Lower lobe of right lung (tissue), 2 donors: Measurements from ENCODE around the gene SLC35F5. TPM values are rescaled to one million over a fixed set of nuclear protein-coding genes. Genes with fewer than 3 reads are reported as not detected.

Experiments used
- ATAC-seq, 2 donors: fragments of 200-7000 bp; cut with Tn5 transposase; one replicate each; pipeline ENCODE4 v1.9.1; 2020 to 2022; ENCODE audit warnings: mild to moderate bottlenecking in 2 of 2, moderate library complexity in 2 of 2
- DNase-seq: peaks from one replicate; pipeline ENCODE4 v3.0.0-alpha.2; 2020
- H3K27ac ChIP-seq: fragments of 200-600 bp; one replicate; pipeline ENCODE4 v1.8.0; 2022
- H3K27me3 ChIP-seq: fragments of 200-600 bp; one replicate; pipeline ENCODE4 v1.8.0; 2022; ENCODE audit warnings: low read depth
- H3K36me3 ChIP-seq: fragments of 200-600 bp; one replicate; pipeline ENCODE4 v1.8.0; 2022; ENCODE audit warnings: mild to moderate bottlenecking
- H3K4me1 ChIP-seq: fragments of 200-600 bp; one replicate; pipeline ENCODE4 v1.8.0; 2022
- H3K4me3 ChIP-seq: fragments of 200-600 bp; one replicate; pipeline ENCODE4 v1.8.0; 2022; ENCODE audit warnings: mild to moderate bottlenecking
- H3K9me3 ChIP-seq: fragments of 200-600 bp; one replicate; pipeline ENCODE4 v1.8.0; 2022
- intact Hi-C: fragments of 100-400 bp; cut with DNase I; formaldehyde crosslinking; loops from one replicate; pipeline ENCODE4 v1.11.0; 2022
- long read RNA-seq: library from polyadenylated mRNA; unstranded; transcript quantifications from one replicate; pipeline ENCODE4 v2.0.0, GENCODE V29; 2021
- total RNA-seq: library from RNA; stranded (reverse); fragmentation: NEBNext Ultra II Directional; extraction: Animal tissue kit (Norgen Biotek cat#: 25700); gene quantifications from one replicate; pipeline ENCODE4 v1.2.1, GENCODE V29; 2021
- TF ChIP-seq, protein P1 (sequence below): fragments of 200-600 bp; IDR thresholded peaks from one replicate; pipeline ENCODE4 v1.8.0; 2022; ENCODE audit warnings: antibody characterized with exemption, mild to moderate bottlenecking
- donor health status: DM: no; HTN: yes; CAD: no; lungs with severe emphysema.

SLC35F5 gene, protein sequence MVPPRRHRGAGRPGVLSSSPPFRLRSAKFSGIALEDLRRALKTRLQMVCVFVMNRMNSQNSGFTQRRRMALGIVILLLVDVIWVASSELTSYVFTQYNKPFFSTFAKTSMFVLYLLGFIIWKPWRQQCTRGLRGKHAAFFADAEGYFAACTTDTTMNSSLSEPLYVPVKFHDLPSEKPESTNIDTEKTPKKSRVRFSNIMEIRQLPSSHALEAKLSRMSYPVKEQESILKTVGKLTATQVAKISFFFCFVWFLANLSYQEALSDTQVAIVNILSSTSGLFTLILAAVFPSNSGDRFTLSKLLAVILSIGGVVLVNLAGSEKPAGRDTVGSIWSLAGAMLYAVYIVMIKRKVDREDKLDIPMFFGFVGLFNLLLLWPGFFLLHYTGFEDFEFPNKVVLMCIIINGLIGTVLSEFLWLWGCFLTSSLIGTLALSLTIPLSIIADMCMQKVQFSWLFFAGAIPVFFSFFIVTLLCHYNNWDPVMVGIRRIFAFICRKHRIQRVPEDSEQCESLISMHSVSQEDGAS
- 70.4 TPM for total RNA-seq
- long read RNA-seq, full-length matches to known transcripts, result 46 of 69 reads
- long read RNA-seq, partial matches to known transcripts, result 8 of 69 reads
- long read RNA-seq, other reads (novel, unspliced or antisense), result 15 of 69 reads

DNA sequence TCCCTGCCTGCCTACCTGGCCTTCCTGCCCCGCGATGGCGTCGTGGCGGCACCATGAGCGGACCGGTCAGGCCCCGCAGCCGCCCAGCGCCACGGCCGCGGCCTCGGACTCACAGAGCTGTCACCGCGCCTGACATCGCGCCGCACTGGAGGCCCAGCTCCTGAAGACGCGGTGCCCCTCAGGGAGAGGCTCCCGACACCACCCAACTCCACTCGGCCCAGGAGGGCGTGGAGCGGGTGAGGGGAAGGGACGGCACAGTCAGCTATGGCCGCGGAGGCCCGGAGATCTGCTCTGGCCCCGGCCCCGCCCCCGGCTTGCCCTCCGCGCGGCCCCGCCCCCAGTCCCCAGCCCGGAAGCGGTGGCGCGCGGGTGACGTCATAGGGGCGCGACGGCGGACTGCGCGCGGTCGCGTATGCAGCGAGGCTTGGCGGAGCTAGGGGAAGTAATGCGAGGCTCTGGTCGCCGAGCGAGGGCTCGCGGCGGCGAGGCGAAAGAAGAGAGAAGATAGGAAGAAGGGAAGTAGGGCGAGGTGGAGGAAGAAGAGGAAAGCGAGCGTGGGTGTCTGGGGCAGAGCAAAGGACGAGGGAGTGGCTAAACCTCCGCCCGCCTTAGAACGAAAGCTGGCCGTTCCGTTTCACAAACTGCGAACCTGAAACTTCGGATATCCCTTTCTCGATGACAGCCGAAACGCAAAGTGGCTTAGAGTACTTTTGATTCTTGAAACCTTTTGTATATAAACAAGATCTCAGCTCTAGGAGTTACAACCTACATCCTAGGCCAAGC, at the start of gene SLC35F5:
TSS of gene SLC35F5 (minus strand) at position 288 of the 783 bp plus-strand sequence. CDS start at position 55, 233 bp downstream.
- Histone ChIP-seq H3K36me3 (peaks cover 14% of the 10 kb centered on the region), H3K9me3 (no peaks in the 10 kb centered on the region), H3K27ac (peak within 1 kb of the TSS; percentile 94), H3K4me1 (peaks cover 20% of the 10 kb centered on the region), H3K27me3 (no peaks in the 10 kb centered on the region), H3K4me3 (peak within 1 kb of the TSS; percentile 97)
- TF ChIP-seq, protein P1, sequence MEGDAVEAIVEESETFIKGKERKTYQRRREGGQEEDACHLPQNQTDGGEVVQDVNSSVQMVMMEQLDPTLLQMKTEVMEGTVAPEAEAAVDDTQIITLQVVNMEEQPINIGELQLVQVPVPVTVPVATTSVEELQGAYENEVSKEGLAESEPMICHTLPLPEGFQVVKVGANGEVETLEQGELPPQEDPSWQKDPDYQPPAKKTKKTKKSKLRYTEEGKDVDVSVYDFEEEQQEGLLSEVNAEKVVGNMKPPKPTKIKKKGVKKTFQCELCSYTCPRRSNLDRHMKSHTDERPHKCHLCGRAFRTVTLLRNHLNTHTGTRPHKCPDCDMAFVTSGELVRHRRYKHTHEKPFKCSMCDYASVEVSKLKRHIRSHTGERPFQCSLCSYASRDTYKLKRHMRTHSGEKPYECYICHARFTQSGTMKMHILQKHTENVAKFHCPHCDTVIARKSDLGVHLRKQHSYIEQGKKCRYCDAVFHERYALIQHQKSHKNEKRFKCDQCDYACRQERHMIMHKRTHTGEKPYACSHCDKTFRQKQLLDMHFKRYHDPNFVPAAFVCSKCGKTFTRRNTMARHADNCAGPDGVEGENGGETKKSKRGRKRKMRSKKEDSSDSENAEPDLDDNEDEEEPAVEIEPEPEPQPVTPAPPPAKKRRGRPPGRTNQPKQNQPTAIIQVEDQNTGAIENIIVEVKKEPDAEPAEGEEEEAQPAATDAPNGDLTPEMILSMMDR, result no peak
- DNase-seq (peak; percentile 95), ATAC-seq (peak; percentile 99)
- intact Hi-C loops, result no loop called here

DNA sequence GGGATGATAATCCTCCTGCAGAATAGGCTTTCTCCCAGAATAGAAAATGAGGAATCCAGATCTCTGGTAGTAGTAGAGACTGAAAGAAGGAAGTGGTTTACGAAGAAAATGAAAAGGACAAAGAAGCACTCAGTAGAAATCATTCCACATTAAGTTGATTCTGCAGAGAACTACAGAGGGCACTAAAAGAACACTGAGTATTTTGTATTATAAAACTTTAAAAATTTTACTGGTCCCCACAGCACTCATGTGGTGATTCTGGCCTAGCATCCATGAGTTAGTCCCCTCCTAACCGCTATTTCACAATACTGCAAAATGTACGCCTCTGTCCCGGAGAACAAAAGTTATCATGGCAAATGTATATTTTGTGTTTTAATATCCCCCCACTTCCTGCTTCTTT, 42.9 kb upstream of the SLC35F5 start:
- TF ChIP-seq, protein P1, result no peak
- ATAC-seq (no peak), DNase-seq (no peak)
- Histone ChIP-seq H3K9me3 (no peaks in the 10 kb centered on the region), H3K36me3 (no peaks in the 10 kb centered on the region), H3K4me1 (no peaks in the 10 kb centered on the region), H3K4me3 (no peak overlapping the region), H3K27me3 (no peaks in the 10 kb centered on the region), H3K27ac (no peak overlapping the region)
- intact Hi-C loops, result no loop called here

DNA sequence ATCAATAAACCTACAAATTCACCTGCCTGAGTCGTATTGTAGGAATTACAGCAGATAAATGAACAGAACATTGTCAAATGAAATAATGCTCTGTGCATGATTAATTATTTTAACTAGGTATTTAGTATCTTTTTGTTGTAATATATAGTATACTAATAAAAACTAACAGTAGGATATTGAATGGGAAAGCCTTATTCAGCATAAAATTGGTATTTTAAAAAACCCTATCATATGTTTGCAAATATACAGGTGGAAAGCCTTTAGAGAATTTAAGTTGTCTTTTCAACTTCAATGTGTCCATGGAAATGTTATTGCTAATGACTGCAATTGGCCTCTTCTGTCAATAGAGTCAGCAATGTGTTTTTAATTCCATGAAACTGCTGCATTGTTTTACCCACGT, 40.8 kb upstream of the SLC35F5 start:
- H3K9me3 ChIP-seq, result no peaks in the 10 kb centered on the region
- no peak for DNase-seq
- TF ChIP-seq, protein P1, result no peak
- no peak for ATAC-seq
- no peaks in the 10 kb centered on the region for H3K27me3 ChIP-seq
- no peak overlapping the region for H3K4me3 ChIP-seq
- intact Hi-C loops, result no loop called here
- H3K27ac ChIP-seq, result no peak overlapping the region
- no peaks in the 10 kb centered on the region for H3K4me1 ChIP-seq
- no peaks in the 10 kb centered on the region for H3K36me3 ChIP-seq

DNA sequence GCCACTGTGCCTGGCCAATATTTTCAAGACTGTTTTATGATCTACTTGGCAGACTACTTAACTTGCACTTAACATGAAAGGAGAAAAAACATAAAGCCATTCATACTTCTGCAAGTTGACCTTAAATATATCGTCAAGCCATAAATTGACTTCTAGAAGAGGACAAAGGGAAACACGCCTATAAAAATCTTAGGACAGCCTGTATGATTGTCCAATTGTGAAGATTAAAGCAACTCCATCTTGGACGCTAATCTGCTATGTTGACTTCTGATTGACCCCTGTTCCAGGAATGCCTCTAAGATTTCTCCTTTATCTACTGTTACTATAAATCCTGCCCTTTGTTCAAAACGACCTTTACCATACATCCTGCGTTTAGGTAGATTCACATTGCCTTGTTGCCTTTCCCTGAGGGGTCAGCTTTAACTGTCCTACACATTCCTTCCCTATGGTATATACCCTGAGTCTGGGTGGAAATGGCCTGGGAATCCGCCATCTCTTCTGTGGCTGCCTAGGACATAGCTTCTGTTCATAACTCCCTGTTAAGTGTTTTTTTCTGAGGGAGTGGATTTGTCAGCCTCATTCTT, 40.2 kb upstream of the SLC35F5 start:
- H3K4me1 ChIP-seq, result no peaks in the 10 kb centered on the region
- no peaks in the 10 kb centered on the region for H3K36me3 ChIP-seq
- ATAC-seq (no peak), DNase-seq (no peak)
- no peak overlapping the region for H3K4me3 ChIP-seq
- no peak overlapping the region for H3K27ac ChIP-seq
- no peaks in the 10 kb centered on the region for H3K9me3 ChIP-seq
- TF ChIP-seq, protein P1, result no peak
- H3K27me3 ChIP-seq, result no peaks in the 10 kb centered on the region
- intact Hi-C loops, result no loop called here

DNA sequence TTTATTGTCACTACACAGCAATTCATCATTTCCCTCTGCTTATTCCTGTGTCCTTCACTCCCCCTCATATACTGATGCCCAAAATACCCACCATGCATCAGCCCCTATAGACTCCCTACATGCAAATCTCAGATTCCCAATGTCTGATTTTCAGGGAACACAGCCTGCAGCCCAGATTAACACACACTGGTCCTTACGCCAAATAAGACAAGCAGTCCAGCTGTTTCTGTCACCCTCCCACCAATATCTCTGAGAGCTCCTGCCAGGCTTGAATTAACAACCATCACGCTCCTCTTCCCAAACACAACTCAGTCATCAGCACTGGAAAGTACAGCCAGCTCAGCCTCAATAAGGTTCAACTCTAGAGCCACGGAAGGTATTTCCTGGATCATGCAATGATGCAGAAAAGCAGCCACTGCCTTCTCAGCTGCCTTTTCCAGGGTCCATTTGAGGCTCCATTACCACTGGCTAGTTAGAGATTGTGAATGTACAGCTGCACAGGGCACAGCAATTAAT, 39.0 kb upstream of the SLC35F5 start:
- DNase-seq (no peak), ATAC-seq (no peak)
- no peaks in the 10 kb centered on the region for H3K27me3 ChIP-seq
- no peaks in the 10 kb centered on the region for H3K9me3 ChIP-seq
- H3K36me3 ChIP-seq, result no peaks in the 10 kb centered on the region
- intact Hi-C loops, result no loop called here
- H3K27ac ChIP-seq, result no peak overlapping the region
- H3K4me3 ChIP-seq, result no peak overlapping the region
- TF ChIP-seq, protein P1, result no peak
- H3K4me1 ChIP-seq, result no peaks in the 10 kb centered on the region
